ENCODE measurements around the gene KCNIP4. TPM values are rescaled to one million over a fixed set of nuclear protein-coding genes. Genes with fewer than 3 reads are reported as not detected.

KCNIP4 gene
- total RNA-seq, 1 experiment from 2014 or later: not detected

GRCh38 chr4:21555083-21555482 lies 393.5 kb downstream of the KCNIP4 start:
- no peaks in the 10 kb centered on the region for H3K27me3 ChIP-seq (ENCODE audit: insufficient read depth, low read depth)
- no peaks in the 10 kb centered on the region for H4K20me1 ChIP-seq (ENCODE audit: insufficient read depth)
- H3F3A ChIP-seq (ENCODE audit: insufficient read depth, low read depth): no peaks in the 10 kb centered on the region
- H2AFZ ChIP-seq: no peak overlapping the region
- H3K4me3 ChIP-seq: no peak overlapping the region
- H3K4me1 ChIP-seq (replicated peaks; ENCODE audit: insufficient read depth): no peaks in the 10 kb centered on the region
- no peak overlapping the region for H3K4me2 ChIP-seq
- TF ChIP-seq CTCF (conservative IDR thresholded peaks at IDR 0.05): no peak
- no peak for TF ChIP-seq EZH2 (IDR thresholded peaks at IDR 0.05; ENCODE audit: low read depth)
- no TSS peak for BruUV-seq (replicated peaks)
- no peak overlapping the region for H3K27ac ChIP-seq
- intact Hi-C loops (cut with micrococcal nuclease; ENCODE audit: unreplicated experiment): no loop called here
- DNase-seq: no peak
- no peaks in the 10 kb centered on the region for H3K79me2 ChIP-seq (ENCODE audit: low read depth)
- H3K9me2 ChIP-seq (ENCODE audit: insufficient read depth): no peaks in the 10 kb centered on the region
- ChIA-PET POLR2A (ENCODE audit: unreplicated experiment) (no interaction called here), CTCF (no interaction called here)
- no peaks in the 10 kb centered on the region for H3K9me3 ChIP-seq (ENCODE audit: insufficient read depth, low read depth)
- H3K36me3 ChIP-seq (ENCODE audit: low read depth): no peaks in the 10 kb centered on the region

- H3K4me3 ChIP-seq: no peak overlapping the region
- no peaks in the 10 kb centered on the region for H4K20me1 ChIP-seq (ENCODE audit: insufficient read depth)
- no peaks in the 10 kb centered on the region for H3K9me2 ChIP-seq (ENCODE audit: insufficient read depth)
- H3K9me3 ChIP-seq (ENCODE audit: insufficient read depth, low read depth): no peaks in the 10 kb centered on the region
- no peaks in the 10 kb centered on the region for H3K27me3 ChIP-seq (ENCODE audit: insufficient read depth, low read depth)
- H3K79me2 ChIP-seq (ENCODE audit: low read depth): no peaks in the 10 kb centered on the region
- intact Hi-C loops (cut with micrococcal nuclease; ENCODE audit: unreplicated experiment): no loop called here
- H3K4me1 ChIP-seq (replicated peaks; ENCODE audit: insufficient read depth): no peaks in the 10 kb centered on the region
- H3F3A ChIP-seq (ENCODE audit: insufficient read depth, low read depth): no peaks in the 10 kb centered on the region
- TF ChIP-seq EZH2 (IDR thresholded peaks at IDR 0.05; ENCODE audit: low read depth): no peak
- no peak for TF ChIP-seq CTCF (conservative IDR thresholded peaks at IDR 0.05)
- H3K27ac ChIP-seq: no peak overlapping the region
- H3K4me2 ChIP-seq: no peak overlapping the region
- H2AFZ ChIP-seq: no peak overlapping the region
- POLR2A ChIA-PET (ENCODE audit: unreplicated experiment): no interaction called here
- CTCF ChIA-PET: no interaction called here
- no TSS peak for BruUV-seq (replicated peaks)
- no peaks in the 10 kb centered on the region for H3K36me3 ChIP-seq (ENCODE audit: low read depth)
- DNase-seq: no peak
Observed at GRCh38 chr4:21554500-21554899, 394.1 kb downstream of the KCNIP4 start.

- no peaks in the 10 kb centered on the region for H4K20me1 ChIP-seq (ENCODE audit: insufficient read depth)
- no peak overlapping the region for H3K4me2 ChIP-seq
- H3K9me2 ChIP-seq (ENCODE audit: insufficient read depth): no peaks in the 10 kb centered on the region
- no peak overlapping the region for H2AFZ ChIP-seq
- ChIA-PET CTCF (no interaction called here), POLR2A (ENCODE audit: unreplicated experiment) (no interaction called here)
- H3K9me3 ChIP-seq (ENCODE audit: insufficient read depth, low read depth): no peaks in the 10 kb centered on the region
- no peak overlapping the region for H3K27ac ChIP-seq
- BruUV-seq (replicated peaks): no TSS peak
- H3K4me3 ChIP-seq: no peak overlapping the region
- H3F3A ChIP-seq (ENCODE audit: insufficient read depth, low read depth): no peaks in the 10 kb centered on the region
- no peaks in the 10 kb centered on the region for H3K79me2 ChIP-seq (ENCODE audit: low read depth)
- H3K36me3 ChIP-seq (ENCODE audit: low read depth): no peaks in the 10 kb centered on the region
- TF ChIP-seq CTCF (conservative IDR thresholded peaks at IDR 0.05) (no peak), EZH2 (IDR thresholded peaks at IDR 0.05; ENCODE audit: low read depth) (no peak)
- H3K27me3 ChIP-seq (ENCODE audit: insufficient read depth, low read depth): no peaks in the 10 kb centered on the region
- intact Hi-C loops (cut with micrococcal nuclease; ENCODE audit: unreplicated experiment): no loop called here
- no peak for DNase-seq
- no peaks in the 10 kb centered on the region for H3K4me1 ChIP-seq (replicated peaks; ENCODE audit: insufficient read depth)
Observed at GRCh38 chr4:21554066-21554465, 394.5 kb downstream of the KCNIP4 start.
